T follicular helper cell (primary cell): ENCODE results near the gene NTNG1.

Experiments
- DNase-seq: peaks from one replicate; pipeline ENCODE4 v3.0.0-alpha.2; 2020; ENCODE audit warnings: low read depth

NTNG1 gene

GRCh38 chr1:107405236-107405635 is 264.4 kb downstream of the NTNG1 start:
- no peak for DNase-seq

GRCh38 chr1:107407011-107407410 is 266.2 kb downstream of the NTNG1 start:
- no peak for DNase-seq

DNA sequence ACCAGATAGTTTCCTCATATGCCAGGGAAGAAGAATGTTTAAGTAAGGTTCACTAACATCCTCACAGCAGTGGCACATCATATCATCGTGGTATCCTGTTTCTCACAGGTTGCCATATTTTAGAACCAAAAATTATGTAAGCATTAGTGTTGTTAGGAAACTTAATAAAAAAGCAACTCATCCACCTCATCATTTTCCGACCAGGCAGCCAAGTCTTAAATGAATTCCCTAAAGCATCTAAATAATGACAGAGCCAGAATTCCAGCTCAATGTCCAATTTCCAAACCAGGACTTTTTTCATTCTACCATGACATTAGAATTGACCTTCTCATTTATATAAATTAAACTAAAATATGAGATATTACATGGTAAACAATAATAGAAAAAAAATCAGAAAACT is 272.7 kb downstream of the NTNG1 start:
- no peak for DNase-seq

- no peak for DNase-seq
Measured at GRCh38 chr1:107413951-107414350, 273.1 kb downstream of the NTNG1 start.

GRCh38 chr1:107414550-107414949 is 273.7 kb downstream of the NTNG1 start:
- no peak for DNase-seq

DNA sequence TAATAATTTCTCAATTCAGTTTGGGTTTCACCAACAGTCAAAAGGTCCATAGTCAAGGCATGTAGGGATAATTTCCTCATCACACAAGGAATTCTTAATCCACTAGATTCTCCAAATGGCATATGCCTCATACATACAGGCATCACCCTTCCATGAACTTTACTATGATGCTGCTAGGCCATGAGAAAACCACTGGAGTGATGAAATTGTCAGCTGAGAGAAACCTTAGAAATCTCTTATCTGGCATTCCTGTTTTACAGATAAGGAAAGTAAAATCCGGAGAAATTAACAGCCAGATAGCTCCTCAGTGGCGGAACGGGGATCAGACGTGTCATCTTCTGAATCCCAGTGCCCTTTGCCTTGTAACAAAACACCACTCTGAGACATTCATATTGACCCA is 274.4 kb downstream of the NTNG1 start:
- DNase-seq, result no peak

DNA sequence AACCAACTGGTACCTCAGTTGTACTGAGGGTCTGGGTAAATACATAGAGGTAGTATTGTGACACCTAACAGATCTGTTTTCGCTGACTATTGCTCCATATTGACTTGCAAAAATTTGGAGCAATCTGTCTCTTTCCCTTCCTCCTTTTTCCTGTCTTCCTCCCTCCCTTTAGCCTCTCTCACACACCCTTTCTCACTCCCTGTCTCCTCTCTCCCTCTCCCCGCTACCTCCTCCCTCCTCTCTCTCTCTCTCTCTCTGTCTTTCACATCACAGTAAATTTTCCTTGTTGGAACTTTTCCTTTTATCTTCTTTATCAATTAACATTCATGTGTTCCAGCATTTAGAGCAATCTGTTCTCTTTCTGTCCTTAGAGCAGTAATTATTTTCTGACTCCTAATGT is 278.2 kb downstream of the NTNG1 start:
- no peak for DNase-seq

DNA sequence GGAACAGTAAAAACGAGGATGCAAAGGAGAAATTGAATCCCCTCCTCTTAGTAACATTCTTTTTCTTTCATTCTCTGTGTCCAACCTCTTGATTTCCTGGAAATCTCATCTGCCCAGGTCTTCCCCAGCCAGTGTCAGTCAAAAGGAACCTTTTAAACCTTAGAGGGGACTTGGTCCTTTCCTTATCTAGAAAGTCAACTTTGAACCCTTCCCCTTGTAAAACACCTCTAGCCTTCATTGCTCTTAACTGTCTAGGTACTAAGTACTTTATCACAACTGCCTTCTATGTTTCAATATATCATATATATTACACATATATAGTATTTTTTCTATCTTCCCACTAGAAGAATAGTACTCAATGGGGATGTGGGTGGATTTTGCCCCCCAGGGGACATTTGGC is 282.1 kb downstream of the NTNG1 start:
- DNase-seq, result no peak

- no peak for DNase-seq
Measured at GRCh38 chr1:107430540-107431228, 289.8 kb downstream of the NTNG1 start.

GRCh38 chr1:107432108-107432507 is 291.3 kb downstream of the NTNG1 start:
- no peak for DNase-seq

GRCh38 chr1:107433068-107433467 is 292.2 kb downstream of the NTNG1 start:
- DNase-seq, result no peak

DNA sequence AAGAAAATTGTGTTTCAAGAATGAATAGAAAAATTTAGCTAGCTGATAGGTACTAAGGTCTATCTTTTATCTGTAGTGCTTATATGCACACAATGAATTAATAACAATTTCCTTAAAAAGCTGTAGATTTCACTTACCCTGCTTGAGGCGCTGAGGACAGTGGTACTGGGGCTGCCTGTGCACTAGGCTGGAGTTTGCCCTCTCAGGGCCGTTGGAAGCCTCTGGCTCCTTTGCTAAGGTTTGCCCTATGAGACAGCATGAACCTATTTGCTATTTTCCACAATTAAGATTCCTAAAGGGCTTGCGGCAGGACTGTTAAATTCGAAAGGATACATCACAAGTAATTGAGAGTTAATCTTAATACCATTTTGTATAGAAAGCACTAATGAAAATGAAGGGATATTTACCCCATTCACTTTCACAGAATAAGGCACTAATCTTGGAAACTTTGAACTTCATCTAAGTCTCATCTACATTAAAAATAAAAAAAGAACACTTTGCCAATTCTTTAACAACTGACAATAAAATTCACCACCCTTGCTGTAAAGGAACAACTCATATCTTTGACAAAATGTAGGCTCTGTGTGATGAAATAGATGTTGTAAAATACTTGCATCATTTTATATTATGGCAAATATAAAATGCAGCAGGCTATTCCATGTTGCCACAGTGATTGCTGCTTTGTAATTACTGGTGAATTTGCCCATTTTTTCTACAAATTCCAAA is 293.0 kb downstream of the NTNG1 start:
- no peak for DNase-seq

GRCh38 chr1:107434361-107434693 is 293.5 kb downstream of the NTNG1 start:
- DNase-seq, result no peak

GRCh38 chr1:107436552-107437241 is 295.9 kb downstream of the NTNG1 start:
- no peak for DNase-seq

- DNase-seq, result no peak
Measured at GRCh38 chr1:107439567-107439966, 298.7 kb downstream of the NTNG1 start.

DNA sequence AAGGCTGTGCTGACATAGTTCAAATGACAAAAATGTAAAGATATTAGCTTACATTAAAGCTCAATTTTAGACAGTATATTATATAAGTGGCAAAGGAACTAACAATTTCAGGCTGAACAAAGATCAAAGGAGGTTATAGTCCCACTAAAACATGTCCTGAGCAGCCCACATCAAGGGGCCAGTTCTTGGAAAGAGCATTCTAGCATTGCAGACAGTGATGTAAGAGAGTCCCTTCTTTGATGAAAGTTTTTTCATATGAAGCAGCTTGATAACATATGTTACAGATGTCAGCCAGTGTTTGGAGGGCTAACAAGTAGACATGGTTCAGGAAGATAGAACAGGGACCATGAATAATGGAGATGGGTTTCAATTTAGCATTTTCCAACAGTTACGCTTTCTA is 301.7 kb downstream of the NTNG1 start:
- DNase-seq, result no peak

DNA sequence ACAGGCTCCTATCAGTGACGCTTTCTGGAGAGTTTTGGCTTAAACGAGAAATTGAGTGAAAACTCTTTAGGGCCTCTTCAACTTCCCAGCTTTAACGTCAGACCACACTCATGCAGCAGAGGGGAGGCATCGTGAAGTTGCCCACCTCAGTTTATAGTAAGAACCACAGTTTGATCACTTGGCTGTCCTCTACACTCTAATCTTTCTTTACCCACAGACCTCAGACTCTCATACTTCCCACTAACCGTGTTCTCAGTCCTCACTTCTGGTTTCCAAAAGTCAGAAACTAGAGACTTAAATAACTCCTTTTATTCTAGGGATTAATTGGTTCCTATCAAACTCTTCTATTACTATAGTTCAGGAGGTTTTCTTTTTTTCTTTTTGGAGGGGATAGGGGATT is 302.2 kb downstream of the NTNG1 start:
- DNase-seq, result no peak

DNA sequence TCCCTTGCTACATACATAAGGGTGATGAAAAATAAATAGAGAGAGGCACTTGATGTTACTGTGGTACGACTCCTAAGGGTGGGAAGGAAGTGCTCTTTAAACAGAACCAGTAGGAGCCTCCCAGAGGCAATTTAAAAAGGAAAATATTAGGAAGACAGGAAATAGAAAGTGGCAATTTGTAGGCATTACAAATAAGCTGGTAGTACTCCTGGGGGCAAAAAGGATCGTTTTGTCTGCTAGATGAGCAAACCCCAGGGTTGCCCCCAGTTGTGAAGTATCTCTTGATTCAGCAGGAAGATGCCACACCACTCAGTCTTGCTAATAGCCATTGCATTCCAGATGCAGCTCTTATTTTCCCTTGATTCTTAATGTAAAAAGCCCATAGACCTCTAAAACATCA is 303.0 kb downstream of the NTNG1 start:
- DNase-seq, result no peak

- no peak for DNase-seq
Measured at GRCh38 chr1:107444302-107444701, 303.5 kb downstream of the NTNG1 start.

DNA sequence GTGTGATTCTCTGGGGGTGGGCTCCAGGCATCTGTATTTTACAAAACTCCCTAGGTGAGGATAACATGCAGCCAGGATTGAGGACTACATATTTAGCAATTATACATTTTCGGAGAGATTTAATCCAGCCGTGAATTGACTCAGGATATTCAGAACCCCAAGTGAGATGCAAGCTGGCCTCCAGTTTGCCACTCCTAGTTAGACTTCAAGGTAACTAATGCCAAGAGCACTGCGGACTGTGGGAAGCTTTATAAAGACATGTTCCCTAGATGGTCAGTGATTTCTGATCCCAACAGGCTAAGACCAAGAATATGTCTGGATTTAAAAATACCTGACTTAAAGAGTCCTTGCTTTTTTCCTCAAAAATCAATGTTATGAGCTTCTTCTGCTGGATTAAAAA is 308.5 kb downstream of the NTNG1 start:
- no peak for DNase-seq

DNA sequence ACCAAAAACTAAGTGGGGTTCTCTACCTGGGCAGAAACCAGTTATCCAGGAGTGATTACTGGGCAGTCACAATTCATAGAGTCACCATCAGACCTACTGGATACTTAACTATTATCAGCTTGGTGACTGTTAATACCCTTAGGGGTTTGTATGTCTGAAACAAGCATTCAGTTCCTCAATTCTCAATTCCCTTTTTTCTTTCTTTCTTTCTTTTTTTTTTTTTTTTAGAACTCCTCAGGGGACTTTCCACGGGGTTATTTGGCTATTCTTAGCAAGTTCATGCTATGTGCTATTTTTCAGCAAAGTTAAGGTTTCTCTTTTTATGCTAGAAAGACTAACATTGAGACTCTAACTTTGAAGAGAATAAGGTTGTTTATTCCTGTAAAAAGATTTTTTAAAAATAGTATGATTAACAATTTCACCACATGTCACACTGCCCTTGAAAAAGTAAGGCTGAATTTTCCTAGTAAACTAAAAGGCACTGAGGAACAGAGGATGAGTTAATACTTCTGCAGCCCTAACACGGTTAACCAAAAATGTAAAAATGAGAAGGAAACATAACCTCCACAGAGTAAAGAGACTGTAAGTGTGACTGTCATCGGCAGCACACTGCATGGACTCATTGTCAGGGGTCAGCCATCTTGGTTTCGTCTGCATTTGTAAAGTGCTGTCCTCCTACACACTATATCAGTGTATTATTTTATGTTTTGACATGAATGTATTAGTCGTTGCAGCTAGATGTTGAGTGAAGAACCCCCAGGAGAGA is 310.2 kb downstream of the NTNG1 start:
- no peak for DNase-seq

DNA sequence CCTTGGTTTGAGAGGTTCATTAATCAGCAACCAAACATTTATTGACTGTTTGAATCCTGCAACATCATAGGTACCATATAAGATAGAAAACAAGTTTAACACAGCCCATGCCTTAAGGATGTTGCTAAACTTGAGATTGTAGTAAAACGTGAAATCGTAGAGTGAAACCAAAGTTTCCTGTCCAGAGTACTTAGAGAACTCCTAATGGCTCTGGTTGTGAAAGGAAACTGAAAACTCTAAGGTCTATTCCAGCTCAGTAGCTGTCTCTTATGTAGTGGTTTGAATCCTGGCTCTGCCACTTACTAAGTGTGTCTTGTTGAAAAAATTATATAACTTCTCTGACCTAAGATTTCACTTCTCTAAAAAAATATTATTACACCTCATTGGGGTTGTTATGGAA is 310.9 kb downstream of the NTNG1 start:
- no peak for DNase-seq

- no peak for DNase-seq
Measured at GRCh38 chr1:107454791-107455190, 314.0 kb downstream of the NTNG1 start.
